Upper lobe of right lung (tissue), 1 donor: ENCODE results near the gene SGPL1. TPM values are rescaled to one million over a fixed set of nuclear protein-coding genes. Genes with fewer than 3 reads are reported as not detected.

Experiments used
- ATAC-seq: fragments of 200-7000 bp; cut with Tn5 transposase; one replicate; pipeline ENCODE4 v1.9.1; 2020; ENCODE audit warnings: mild to moderate bottlenecking, moderate library complexity
- DNase-seq: peaks from one replicate; pipeline ENCODE4 v3.0.0-alpha.2; 2020
- H3K27ac ChIP-seq: fragments of 200-600 bp; one replicate; pipeline ENCODE4 v1.8.0; 2022
- H3K27me3 ChIP-seq: fragments of 200-600 bp; one replicate; pipeline ENCODE4 v1.8.0; 2022; ENCODE audit warnings: mild to moderate bottlenecking
- H3K36me3 ChIP-seq: fragments of 200-600 bp; one replicate; pipeline ENCODE4 v1.8.0; 2022
- H3K4me1 ChIP-seq: fragments of 200-600 bp; one replicate; pipeline ENCODE4 v1.8.0; 2022
- H3K4me3 ChIP-seq: fragments of 200-600 bp; one replicate; pipeline ENCODE4 v1.8.0; 2022; ENCODE audit warnings: mild to moderate bottlenecking
- H3K9me3 ChIP-seq: fragments of 200-600 bp; one replicate; pipeline ENCODE4 v1.8.0; 2022
- intact Hi-C: fragments of 100-400 bp; cut with DNase I; formaldehyde crosslinking; loops from one replicate; pipeline ENCODE4 v1.11.0; 2022
- total RNA-seq: library from RNA; stranded (reverse); fragmentation: NEBNext Ultra II Directional; extraction: Animal tissue kit (Norgen Biotek cat#: 25700); gene quantifications from one replicate; pipeline ENCODE4 v1.2.1, GENCODE V29; 2021
- TF ChIP-seq, protein P1 (sequence below): fragments of 200-600 bp; IDR thresholded peaks from one replicate; pipeline ENCODE4 v1.8.0; 2022; ENCODE audit warnings: antibody characterized with exemption
- donor health status: DM: no; HTN: yes; CAD: no; lungs with severe emphysema.

The SGPL1 gene
- total RNA-seq, 1 donor from 2014 or later, result 38.3 TPM

DNA sequence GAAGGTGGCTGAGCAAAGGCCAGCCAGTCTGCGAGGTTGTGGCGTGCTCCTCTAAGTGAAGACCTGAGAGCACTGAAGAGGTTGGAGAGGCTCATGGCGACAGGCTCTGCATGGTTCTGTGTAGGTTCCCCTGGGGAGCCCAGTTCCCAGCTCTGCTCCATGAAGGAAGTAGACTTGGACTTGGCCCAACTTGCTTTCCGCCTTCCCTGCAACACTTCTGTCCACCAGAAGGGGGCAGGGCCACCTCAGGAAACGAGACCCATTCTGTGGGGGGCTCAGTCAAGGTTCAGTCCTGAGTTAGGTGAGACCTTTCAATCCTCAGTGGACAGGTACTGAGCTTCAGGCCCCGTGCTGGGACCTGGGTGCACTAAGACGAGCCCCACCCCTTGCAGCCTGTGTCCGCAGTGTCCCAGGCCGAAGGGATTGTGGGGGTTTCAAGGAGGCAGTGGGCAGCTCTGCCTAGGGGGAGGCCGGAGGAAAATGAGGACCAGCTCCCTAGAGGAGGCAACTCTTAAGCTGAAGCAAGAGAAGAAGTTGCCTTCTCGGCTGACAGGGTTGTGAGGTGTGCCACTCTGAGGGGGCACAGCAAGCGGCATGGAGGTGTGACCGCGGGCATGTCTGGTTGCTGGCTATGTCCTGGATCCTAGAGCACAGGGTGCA is 87.6 kb downstream of the SGPL1 start:
- Histone ChIP-seq H3K4me1 (peaks cover 4% of the 10 kb centered on the region), H3K4me3 (no peak overlapping the region), H3K27me3 (no peaks in the 10 kb centered on the region), H3K36me3 (no peaks in the 10 kb centered on the region), H3K9me3 (no peaks in the 10 kb centered on the region), H3K27ac (no peak overlapping the region)
- intact Hi-C loops, result no loop called here
- ATAC-seq, result peak; percentile 82
- TF ChIP-seq, protein P1, sequence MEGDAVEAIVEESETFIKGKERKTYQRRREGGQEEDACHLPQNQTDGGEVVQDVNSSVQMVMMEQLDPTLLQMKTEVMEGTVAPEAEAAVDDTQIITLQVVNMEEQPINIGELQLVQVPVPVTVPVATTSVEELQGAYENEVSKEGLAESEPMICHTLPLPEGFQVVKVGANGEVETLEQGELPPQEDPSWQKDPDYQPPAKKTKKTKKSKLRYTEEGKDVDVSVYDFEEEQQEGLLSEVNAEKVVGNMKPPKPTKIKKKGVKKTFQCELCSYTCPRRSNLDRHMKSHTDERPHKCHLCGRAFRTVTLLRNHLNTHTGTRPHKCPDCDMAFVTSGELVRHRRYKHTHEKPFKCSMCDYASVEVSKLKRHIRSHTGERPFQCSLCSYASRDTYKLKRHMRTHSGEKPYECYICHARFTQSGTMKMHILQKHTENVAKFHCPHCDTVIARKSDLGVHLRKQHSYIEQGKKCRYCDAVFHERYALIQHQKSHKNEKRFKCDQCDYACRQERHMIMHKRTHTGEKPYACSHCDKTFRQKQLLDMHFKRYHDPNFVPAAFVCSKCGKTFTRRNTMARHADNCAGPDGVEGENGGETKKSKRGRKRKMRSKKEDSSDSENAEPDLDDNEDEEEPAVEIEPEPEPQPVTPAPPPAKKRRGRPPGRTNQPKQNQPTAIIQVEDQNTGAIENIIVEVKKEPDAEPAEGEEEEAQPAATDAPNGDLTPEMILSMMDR, result peak; percentile 88
- no peak for DNase-seq

DNA sequence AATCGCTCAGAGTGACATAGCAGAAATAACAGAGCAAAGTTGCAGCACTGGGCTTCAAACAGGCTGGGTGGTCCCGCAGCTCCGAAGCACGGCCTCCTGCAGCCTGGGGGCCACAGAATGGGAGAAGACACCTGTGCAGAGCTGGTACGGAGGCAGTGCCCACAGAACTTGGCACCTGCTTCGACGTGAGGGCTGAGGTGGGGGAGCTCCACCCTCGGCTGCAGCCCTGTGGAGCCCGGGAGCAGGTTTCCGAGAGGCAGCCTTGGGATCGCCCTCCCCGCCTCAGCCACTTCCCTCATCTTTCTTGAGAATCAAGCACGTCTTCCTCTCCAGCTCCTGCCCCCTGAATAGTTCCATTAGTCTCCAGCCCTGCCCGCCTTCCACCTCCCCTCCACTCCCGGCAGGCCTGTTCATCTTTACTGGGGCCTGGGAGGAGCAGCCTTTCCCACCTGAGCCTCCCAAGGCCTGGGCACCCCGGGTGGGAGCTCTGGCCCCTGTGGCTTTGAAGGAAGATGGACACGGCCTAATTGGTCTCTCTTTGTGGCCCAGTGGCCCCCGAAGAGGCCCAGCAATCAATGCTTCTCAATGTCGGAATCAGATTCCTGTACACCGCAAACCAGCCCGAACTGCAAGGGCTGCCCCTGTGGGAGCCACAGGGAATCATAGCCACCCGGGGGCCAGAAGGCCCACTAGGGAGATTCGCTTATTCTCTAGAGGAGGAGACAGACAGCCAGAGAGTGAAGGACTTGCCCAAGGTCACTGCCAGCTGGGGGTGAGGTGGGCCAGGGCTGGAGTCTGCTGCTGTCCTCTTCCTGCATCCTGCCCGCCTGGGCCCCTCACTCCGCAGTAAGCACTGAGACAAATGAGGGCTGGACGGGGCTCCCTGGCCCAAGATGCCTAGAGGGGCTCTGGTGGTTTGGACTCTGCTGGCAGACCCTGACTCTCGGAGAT is 89.6 kb downstream of the SGPL1 start:
- peak; percentile 33 for DNase-seq
- Histone ChIP-seq H3K4me1 (peaks cover 4% of the 10 kb centered on the region), H3K27me3 (no peaks in the 10 kb centered on the region), H3K9me3 (no peaks in the 10 kb centered on the region), H3K27ac (no peak overlapping the region), H3K36me3 (no peaks in the 10 kb centered on the region), H3K4me3 (no peak overlapping the region)
- TF ChIP-seq, protein P1, result no peak
- no peak for ATAC-seq
- intact Hi-C loops, result no loop called here

DNA sequence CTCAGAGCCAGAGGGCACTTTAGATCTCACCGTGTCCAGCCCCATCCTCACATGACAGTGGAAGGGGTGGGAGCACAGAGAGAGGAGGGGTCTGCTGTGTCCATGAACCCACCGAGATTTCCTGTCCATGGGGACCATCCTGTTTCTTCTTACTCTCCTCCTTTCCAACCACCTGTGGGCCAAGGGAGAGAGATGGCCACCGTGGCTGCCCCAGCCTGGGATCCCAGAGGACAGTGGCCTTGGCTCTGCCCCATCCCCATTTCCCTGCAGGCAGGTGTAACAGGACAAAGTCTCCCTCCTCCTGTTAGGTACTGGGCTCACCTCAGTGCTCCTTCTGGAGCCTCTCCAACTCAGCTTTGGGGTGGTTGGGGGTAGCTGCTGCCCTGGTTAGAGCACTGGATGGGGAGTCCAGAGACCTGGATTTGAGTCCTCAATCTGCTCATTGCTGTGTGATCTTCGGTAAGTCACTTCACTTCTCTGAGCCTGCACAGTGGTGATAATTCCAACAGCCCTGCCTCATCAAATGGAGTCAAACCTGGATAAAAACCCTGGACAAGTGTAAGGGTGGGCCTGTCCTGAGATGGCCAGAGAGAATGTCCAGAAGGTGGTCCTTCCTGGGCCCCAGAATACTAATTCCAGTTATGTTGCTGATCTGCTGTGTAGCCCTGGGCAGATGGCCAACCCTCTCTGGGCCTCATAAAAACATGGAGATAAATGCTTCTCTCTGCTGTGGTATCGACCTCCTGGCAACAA is 90.5 kb downstream of the SGPL1 start:
- no peaks in the 10 kb centered on the region for H3K36me3 ChIP-seq
- DNase-seq, result peak; percentile 55
- intact Hi-C loops, result no loop called here
- ATAC-seq, result no peak
- no peak overlapping the region for H3K4me3 ChIP-seq
- no peaks in the 10 kb centered on the region for H3K27me3 ChIP-seq
- H3K9me3 ChIP-seq, result no peaks in the 10 kb centered on the region
- TF ChIP-seq, protein P1, result no peak
- no peak overlapping the region for H3K27ac ChIP-seq
- peaks cover 4% of the 10 kb centered on the region for H3K4me1 ChIP-seq

DNA sequence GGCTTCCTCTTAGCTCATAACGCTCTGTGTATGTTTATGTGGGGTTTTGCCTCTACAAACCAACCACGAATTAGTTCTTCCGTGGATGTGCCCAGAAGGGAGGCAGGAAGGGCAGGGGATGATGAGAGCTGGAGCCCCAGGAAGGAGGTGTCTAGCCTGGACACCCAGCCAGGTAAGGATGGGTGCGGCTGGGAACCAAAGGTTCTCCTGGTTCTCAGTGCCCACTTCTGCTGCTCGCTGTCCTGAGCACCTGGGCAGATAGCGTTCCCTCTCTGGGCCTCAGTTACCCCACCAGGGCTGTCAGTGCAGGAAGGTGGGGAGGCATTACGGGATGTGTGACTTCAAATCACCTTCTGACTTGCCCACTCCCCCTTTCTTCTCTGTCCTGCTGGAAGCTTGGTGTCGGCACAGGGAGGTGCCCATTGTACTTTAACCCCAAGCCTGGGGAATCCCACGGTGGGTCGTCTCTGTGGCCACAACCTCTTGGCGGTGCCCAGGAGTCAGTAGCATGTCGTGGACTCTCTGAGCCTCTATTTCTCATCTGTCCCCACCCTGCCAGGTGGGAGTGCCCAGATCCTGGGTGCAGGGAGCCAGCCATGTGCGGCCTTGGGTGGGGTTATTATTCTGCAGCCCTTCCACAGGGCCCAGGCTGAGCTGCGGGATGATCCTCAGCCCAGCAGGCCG is 91.3 kb downstream of the SGPL1 start:
- H3K36me3 ChIP-seq, result no peaks in the 10 kb centered on the region
- intact Hi-C loops, result no loop called here
- DNase-seq (peak; percentile 49), ATAC-seq (no peak)
- H3K4me1 ChIP-seq, result peaks cover 4% of the 10 kb centered on the region
- TF ChIP-seq, protein P1, result no peak
- H3K27ac ChIP-seq, result no peak overlapping the region
- no peak overlapping the region for H3K4me3 ChIP-seq
- no peaks in the 10 kb centered on the region for H3K9me3 ChIP-seq
- no peaks in the 10 kb centered on the region for H3K27me3 ChIP-seq
